ENCODE measurements around the gene DNAH8.

DNAH8 gene

GRCh38 chr6:38799529-38800184 is 84.5 kb downstream of the DNAH8 start:
- DNase-seq: no peak

- no peak for DNase-seq
Observed at GRCh38 chr6:38801305-38801704, 86.2 kb downstream of the DNAH8 start.

- no peak for DNase-seq
Observed at GRCh38 chr6:38802497-38802896, 87.4 kb downstream of the DNAH8 start.

GRCh38 chr6:38803129-38803528 is 88.0 kb downstream of the DNAH8 start:
- DNase-seq: no peak

- no peak for DNase-seq
Observed at GRCh38 chr6:38804358-38804757, 89.2 kb downstream of the DNAH8 start.

- DNase-seq: no peak
Observed at GRCh38 chr6:38805127-38805655, 90.1 kb downstream of the DNAH8 start.

GRCh38 chr6:38805692-38806091 is 90.6 kb downstream of the DNAH8 start:
- no peak for DNase-seq

GRCh38 chr6:38806271-38806670 is 91.2 kb downstream of the DNAH8 start:
- no peak for DNase-seq

- no peak for DNase-seq
Observed at GRCh38 chr6:38806833-38807232, 91.7 kb downstream of the DNAH8 start.

- no peak for DNase-seq
Observed at GRCh38 chr6:38808039-38808438, 92.9 kb downstream of the DNAH8 start.

GRCh38 chr6:38813041-38813823 is 98.1 kb downstream of the DNAH8 start:
- DNase-seq: no peak

- no peak for DNase-seq
Observed at GRCh38 chr6:38814761-38815160, 99.7 kb downstream of the DNAH8 start.

GRCh38 chr6:38815250-38815649 is 100.1 kb downstream of the DNAH8 start:
- no peak for DNase-seq

- no peak for DNase-seq
Observed at GRCh38 chr6:38818691-38819090, 103.6 kb downstream of the DNAH8 start.

- no peak for DNase-seq
Observed at GRCh38 chr6:38822963-38823362, 107.9 kb downstream of the DNAH8 start.

- DNase-seq: no peak
Observed at GRCh38 chr6:38824243-38824894, 109.3 kb downstream of the DNAH8 start.

- no peak for DNase-seq
Observed at GRCh38 chr6:38827024-38827423, 111.9 kb downstream of the DNAH8 start.

GRCh38 chr6:38831865-38832264 is 116.8 kb downstream of the DNAH8 start:
- DNase-seq: no peak

- no peak for DNase-seq
Observed at GRCh38 chr6:38833320-38833719, 118.2 kb downstream of the DNAH8 start.

- DNase-seq: no peak
Observed at GRCh38 chr6:38836585-38836984, 121.5 kb downstream of the DNAH8 start.

GRCh38 chr6:38837101-38837500 is 122.0 kb downstream of the DNAH8 start:
- no peak for DNase-seq

- no peak for DNase-seq
Observed at GRCh38 chr6:38843798-38844197, 128.7 kb downstream of the DNAH8 start.

GRCh38 chr6:38845931-38846330 is 130.8 kb downstream of the DNAH8 start:
- DNase-seq: no peak

- DNase-seq: no peak
Observed at GRCh38 chr6:38846361-38846760, 131.2 kb downstream of the DNAH8 start.
